Hypothalamus (tissue), 51 donors: Measurements from ENCODE around the gene MLEC.
A peak's percentile ranks its signal among the peaks of the same experiment; 100 is the strongest.

Experiments used
- DNase-seq, 51 donors: peaks; one replicate each; lab custom pipeline; 2025; lab: John Stamatoyannopoulos, UW

The MLEC gene

GRCh38 chr12:120686690-120687577 lies at the start of gene MLEC:
Gene MLEC (plus strand): TSS chr12:120687149. CDS start chr12:120687297, 148 bp downstream.
- peak; percentile 94 to 99 (median 98) for DNase-seq

GRCh38 chr12:120639771-120640721 lies 46.9 kb upstream of the MLEC start, which contains the start of gene CABP1:
Gene CABP1 (plus strand): TSS chr12:120640626. CDS start chr12:120640686, 60 bp downstream.
- peak in 10 of 51 donors; percentile 7 to 38 (median 22) for DNase-seq

- DNase-seq = peak in 4 of 51 donors; percentile 5 to 24 (median 9)
These were observed 45.8 kb upstream of the MLEC start for GRCh38 chr12:120640861-120641833.

GRCh38 chr12:120642121-120642520 lies 44.8 kb upstream of the MLEC start:
- peak in 2 of 51 donors; percentile 3 to 18 for DNase-seq

GRCh38 chr12:120642826-120643225 lies 44.1 kb upstream of the MLEC start:
- DNase-seq = no peak

GRCh38 chr12:120643574-120643973 lies 43.4 kb upstream of the MLEC start:
- DNase-seq = no peak

GRCh38 chr12:120646044-120646443 lies 40.9 kb upstream of the MLEC start:
- DNase-seq = no peak

GRCh38 chr12:120647375-120647755 lies 39.6 kb upstream of the MLEC start:
- DNase-seq = no peak

GRCh38 chr12:120649442-120650232 lies 37.3 kb upstream of the MLEC start:
- DNase-seq = peak in 12 of 51 donors; percentile 3 to 29 (median 18)

GRCh38 chr12:120650233-120650690 lies 36.7 kb upstream of the MLEC start:
- no peak for DNase-seq

GRCh38 chr12:120651821-120652220 lies 35.1 kb upstream of the MLEC start:
- DNase-seq = no peak

GRCh38 chr12:120652656-120653435 lies 34.1 kb upstream of the MLEC start:
- DNase-seq = peak in 27 of 51 donors; percentile 15 to 77 (median 36)

GRCh38 chr12:120653611-120654010 lies 33.3 kb upstream of the MLEC start:
- DNase-seq = no peak

- no peak for DNase-seq
These were observed 32.3 kb upstream of the MLEC start for GRCh38 chr12:120654656-120655055.

GRCh38 chr12:120656008-120656407 lies 30.9 kb upstream of the MLEC start:
- DNase-seq = no peak

GRCh38 chr12:120658286-120659150 lies 28.4 kb upstream of the MLEC start:
- DNase-seq = no peak

- DNase-seq = no peak
These were observed 27.8 kb upstream of the MLEC start for GRCh38 chr12:120659151-120659525.
